Left ventricle myocardium superior (tissue), 1 donor: Measurements from ENCODE around the gene XPO1. TPM values are rescaled to one million over a fixed set of nuclear protein-coding genes. Genes with fewer than 3 reads are reported as not detected.
A peak's percentile ranks its signal among the peaks of the same experiment; 100 is the strongest.
"Not testable (repeated sequence)": the region's sequence is repeated elsewhere in the genome, so short reads cannot be mapped to it uniquely, and the experiment has no call there.

ENCODE experiments used
- ATAC-seq: fragments of 200-7000 bp; cut with Tn5 transposase; one replicate; pipeline ENCODE4 v1.9.1; 2020; ENCODE audit warnings: mild to moderate bottlenecking, moderate library complexity
- DNase-seq: peaks from one replicate; pipeline ENCODE4 v3.0.0-alpha.2; 2020
- intact Hi-C: fragments of 100-400 bp; cut with micrococcal nuclease; formaldehyde crosslinking; loops from one replicate; pipeline ENCODE4 v1.11.0; 2022
- total RNA-seq: library from RNA; stranded (reverse); fragmentation: NEBNext Ultra II Directional; extraction: Animal tissue kit (Norgen Biotek cat#: 25700); gene quantifications from one replicate; pipeline ENCODE4 v1.2.1, GENCODE V29; 2021
- donor health status: DM: no; HTN: yes; CAD: no; lungs with severe emphysema.

XPO1 gene
- total RNA-seq, 1 donor from 2014 or later, result 66.0 TPM

DNA sequence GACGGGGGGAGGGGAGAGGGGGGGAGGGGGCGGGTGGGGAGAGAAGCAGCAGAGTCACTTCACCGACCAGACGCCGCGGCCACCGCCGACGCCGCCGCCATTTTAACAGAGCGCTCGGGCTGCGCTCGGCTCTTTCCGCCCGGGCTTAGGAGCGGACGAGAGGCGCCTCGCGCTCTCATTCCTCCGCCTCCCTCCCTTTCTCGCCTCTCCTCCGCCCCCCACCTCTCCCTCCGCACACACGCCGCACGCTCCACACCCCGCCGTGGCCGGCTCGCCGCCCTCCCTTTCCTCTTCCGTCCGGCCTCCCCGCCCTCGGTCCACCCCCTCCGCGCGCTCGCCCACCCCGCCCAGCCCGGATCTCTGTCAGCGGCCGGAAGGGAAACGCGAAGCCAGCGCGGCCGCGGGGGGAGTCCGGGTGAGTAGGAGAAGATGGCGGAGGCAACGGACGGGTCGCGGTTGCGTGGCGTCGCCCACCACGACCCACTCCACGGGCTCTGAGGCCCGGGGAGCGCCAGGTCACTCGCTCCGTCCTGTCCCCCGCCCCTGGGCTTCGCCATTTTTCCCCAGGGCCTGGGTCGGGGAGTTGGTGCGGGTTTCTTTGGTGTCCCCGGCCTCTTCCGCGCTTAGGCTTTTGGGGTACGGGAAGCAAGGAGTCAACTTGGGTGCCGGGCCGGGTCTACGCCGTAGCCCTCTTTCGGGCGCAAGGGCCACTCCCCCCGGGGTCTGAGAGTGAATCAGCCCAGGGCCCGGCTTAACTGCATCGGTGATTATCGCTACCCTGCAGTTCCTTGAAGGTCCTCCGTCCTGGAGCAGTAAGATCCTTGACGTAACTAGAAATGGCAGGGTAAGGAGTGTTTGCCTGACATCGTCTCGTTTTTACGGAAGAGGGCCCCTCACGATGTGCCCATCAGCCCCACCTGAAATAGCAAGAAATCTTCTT, 66.9 kb downstream of the XPO1 start, which contains the start of gene USP34:
USP34 (minus strand) TSS at position 123 of the 940 bp plus-strand sequence. CDS start 395 bp downstream, outside the sequence.
- ATAC-seq, result peak; percentile 97
- intact Hi-C loops, result no loop called here
- DNase-seq, result peak; percentile 97

- peak; percentile 83 for ATAC-seq
- DNase-seq, result peak; percentile 92
- intact Hi-C loops, result no loop called here
These were observed 67.8 kb downstream of the XPO1 start for GRCh38 chr2:61470122-61470951.

- ATAC-seq, result no peak
- no peak for DNase-seq
- intact Hi-C loops, result no loop called here
These were observed 68.6 kb downstream of the XPO1 start for GRCh38 chr2:61469424-61470121.

DNA sequence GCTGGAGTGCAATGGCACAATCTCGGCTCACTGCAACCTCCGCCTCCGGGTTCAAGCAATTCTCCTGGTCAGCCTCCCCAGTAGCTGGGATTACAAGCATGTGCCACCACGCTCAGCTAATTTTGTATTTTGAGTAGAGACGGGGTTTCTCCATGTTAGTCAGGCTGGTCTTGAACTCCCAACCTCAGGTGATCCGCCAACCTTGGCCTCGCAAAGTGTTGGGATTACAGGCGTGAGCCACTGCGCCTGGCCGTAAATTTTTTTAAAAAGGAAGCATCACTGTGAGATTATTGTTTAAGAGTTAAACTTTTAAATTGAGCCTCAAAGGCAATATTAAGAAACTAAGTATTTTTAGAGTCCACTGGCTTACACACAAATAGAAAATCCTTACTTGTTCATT, 69.9 kb downstream of the XPO1 start:
- intact Hi-C loops, DNase-seq, ATAC-seq: not testable (repeated sequence)

- DNase-seq, result no peak
- ATAC-seq, result no peak
- intact Hi-C loops, result no loop called here
These were observed 73.1 kb downstream of the XPO1 start for GRCh38 chr2:61465045-61465444.

DNA sequence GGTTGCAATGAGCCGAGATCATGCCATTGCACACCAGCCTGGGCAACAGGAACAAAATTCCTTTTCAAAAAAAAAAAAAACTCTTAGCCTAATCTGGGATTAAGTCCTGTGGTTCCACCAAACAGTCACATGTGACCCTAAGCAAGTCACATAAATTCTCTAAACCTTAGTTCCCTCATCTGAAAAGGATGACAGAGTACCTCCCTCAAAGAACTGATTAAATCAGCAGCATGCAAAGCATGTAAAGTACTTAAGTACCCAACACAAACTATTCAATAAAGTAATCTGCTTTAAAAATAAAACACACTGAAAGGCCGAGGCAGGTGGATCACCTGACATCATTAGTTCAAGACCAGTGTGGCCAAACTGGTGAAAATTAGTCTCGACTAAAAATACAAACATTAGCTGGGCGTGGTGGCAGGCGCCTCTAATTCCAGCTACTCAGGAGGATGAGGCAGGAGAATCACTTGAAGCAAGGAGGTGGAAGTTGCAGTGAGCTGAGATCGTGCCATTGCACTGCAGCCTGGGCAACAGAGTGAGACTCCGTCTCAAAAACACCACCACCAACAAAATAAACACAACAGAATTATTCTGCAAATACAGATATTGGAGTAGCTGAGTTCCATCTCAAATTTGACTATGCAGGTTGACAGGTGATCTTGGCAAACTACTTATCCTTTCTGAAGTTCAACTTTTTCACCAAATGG, 74.2 kb downstream of the XPO1 start:
- DNase-seq (no peak), ATAC-seq (no peak)
- intact Hi-C loops, result no loop called here

DNA sequence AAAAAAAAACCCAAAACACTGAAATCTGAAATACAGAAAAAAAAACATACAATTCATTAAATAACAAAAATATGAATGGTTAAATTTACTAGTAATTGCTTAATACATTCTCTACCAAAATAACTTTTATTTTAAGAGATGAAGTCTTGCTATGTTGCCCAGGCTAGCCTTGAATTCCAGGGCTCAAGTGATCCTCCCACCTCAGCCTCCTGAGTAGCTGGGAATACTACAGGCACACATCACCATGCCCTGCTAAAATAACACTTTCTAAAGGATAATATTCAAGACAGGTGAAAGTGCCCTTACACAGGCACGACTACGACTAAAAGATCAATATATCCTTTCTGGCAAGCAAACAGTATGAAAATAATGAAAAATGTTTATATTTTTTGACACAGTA, 76.8 kb downstream of the XPO1 start:
- DNase-seq (no peak), ATAC-seq (no peak)
- intact Hi-C loops, result no loop called here

DNA sequence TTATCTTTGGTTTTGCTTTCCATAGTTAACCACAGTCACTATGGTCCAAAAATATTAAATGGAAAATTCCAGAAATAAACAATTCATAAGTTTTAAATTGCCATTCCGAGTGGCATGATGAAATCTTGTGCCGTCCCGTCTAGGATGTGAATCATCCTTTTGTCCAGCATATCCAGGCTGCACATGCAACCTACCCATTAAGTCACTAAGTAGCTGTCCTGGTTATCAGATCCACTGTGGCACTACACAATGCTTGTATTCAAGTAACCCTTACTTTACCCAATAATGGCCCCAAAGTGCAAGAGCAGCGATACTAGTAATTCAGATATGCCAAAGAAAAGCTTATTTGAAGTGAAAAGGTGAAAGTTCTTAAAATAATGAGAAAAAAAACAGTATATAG, 78.0 kb downstream of the XPO1 start:
- intact Hi-C loops, result no loop called here
- ATAC-seq (no peak), DNase-seq (no peak)

DNA sequence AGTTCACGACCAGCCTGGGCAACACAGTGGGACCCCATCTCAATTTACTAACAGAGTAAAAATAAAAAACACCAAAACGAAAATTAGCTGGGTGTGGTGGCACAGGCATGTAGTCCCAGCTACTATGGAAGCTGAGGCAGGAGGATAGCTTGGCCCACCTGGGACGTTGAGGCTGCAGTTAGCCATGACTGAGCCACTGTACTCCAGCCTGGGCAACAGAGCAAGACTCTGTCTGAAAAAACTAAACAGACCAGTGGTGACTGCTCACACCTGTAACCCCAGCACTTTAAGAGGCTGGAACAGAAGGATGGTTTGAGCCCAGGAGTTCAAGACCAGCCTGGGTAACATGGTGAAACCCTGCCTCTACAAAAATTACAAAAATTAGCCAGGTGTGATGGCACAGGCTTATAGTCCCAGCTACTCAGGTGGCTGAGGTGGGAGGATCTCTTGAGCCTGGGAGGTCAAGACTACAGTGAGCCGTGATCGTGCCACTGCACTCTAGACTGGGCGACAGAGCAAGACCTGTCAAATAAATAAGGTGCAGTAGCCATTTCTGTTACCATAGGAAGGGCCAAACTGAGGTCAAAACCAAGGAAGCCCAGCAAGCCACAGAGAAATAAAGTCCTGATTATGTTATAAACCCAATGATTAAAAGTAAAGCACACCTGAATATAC, 81.3 kb downstream of the XPO1 start:
- intact Hi-C loops, result no loop called here
- DNase-seq (no peak), ATAC-seq (peak; percentile 5)

DNA sequence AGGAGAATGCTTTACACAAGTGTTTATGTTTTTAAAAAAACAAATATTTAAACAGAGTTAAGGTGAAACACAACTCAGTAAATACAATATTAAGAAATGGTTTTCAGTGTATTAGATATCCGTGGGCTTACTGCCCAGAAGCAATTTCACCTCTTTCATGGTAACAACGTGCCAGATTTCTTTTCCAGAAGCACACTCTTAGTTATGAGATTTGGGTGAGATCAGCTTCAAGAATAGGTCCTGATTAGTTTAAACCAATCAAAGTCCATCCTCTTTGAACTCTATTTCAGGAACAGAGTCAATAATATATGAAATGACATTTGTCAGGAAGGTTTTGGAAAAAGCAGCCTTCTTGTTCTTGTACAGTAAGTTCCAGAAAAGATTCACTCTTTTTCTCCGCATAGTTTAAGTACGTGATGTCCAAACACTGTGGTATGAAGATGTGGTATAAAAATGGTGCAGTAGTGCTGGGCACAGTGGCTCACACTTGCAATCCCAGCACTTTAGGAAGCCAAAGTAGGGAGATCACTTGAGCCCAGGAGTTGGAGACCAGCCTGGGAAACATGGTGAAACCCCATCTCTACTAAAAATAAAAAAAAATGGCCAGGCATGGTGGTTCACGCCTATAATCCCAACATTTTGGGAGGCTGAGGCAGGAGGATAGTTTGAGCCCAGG, 81.9 kb downstream of the XPO1 start:
- no peak for DNase-seq
- intact Hi-C loops, result no loop called here
- ATAC-seq, result peak; percentile 69

GRCh38 chr2:61454972-61455371, 83.2 kb downstream of the XPO1 start:
- ATAC-seq, DNase-seq, intact Hi-C loops: not testable (repeated sequence)

DNA sequence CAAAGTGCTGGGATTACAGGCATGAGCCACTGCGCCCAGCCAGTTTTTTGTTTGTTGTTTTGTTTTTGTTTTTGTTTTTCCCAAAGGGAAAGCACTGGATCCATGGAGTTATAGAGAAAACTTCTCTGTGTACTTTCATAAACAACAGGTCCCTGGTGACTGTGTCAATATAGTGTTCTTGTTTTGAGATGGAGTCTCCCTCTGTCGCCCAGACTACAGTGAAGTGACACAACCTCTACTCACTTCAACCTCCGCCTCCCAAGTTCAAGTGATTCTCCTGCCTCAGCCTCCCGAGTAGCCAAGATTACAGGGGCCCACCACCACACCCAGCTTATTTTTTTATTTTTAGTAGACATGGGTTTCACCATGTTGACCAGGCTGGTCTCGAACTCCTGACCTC, 83.8 kb downstream of the XPO1 start:
- intact Hi-C loops, result no loop called here
- no peak for ATAC-seq

GRCh38 chr2:61452392-61452791, 85.8 kb downstream of the XPO1 start:
- intact Hi-C loops, result no loop called here
- ATAC-seq, result no peak

More for the DNA sequence above, 83.8 kb downstream of the XPO1 start:
- DNase-seq, result no peak

DNA sequence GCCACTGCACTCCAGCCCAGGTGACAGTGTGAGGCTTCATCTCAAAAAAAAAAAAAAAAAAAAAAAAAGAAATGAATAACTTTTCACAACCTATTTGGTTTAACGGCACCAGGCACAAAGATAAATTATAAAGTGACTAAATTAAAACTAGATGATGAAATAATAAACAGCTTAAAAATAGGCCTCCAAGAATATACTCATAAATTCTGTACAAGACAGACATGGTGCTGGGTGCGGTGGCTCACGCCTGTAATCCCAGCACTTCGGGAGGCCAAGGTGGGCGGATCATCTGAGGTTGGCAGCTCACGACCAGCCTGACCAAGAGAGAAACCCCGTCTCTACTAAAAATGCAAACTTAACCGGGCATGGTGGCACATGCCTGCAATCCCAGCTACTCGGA, 87.0 kb downstream of the XPO1 start:
- DNase-seq (no peak), ATAC-seq (no peak)
- intact Hi-C loops, result no loop called here

More at GRCh38 chr2:61452392-61452791, 85.8 kb downstream of the XPO1 start:
- DNase-seq, result no peak

DNA sequence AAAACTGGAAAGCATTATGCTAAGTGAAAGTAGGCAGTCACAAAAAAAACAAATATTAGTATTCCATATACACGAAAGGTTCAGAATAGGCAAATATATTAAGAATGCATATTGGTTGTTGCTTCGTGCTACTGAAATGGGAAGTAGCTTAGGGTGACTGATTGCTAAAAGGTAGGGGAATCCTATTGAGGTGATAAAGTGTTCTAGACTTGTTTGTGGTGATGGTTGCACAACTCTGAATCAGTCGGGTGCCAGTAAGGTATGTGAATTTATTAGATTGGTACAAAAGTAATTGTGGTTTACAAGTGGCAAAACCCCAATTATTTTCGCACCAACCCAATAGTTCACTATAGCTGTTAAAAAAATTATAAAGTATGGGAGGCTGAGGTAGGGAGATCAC, 88.0 kb downstream of the XPO1 start:
- DNase-seq (no peak), ATAC-seq (no peak)
- intact Hi-C loops, result no loop called here

DNA sequence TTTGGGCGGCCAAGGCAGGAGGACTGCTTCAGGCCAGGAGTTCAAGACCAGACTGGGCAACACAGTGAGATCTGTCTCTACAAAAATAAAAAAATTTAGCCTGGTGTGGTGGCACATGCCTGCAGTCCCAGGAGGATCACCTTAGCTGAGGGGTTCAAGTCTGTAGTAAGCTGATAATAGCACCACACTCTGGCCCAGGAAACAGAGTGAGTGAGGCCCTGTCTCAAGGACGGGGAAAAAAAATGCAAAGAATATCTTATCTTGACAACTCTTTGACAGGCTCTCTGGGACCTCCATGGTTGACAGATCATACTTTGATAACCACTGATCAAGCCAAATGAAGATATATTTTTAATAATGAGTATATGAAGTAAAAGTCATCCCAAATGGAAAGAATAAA, 89.9 kb downstream of the XPO1 start:
- intact Hi-C loops, result no loop called here
- ATAC-seq, result no peak

DNA sequence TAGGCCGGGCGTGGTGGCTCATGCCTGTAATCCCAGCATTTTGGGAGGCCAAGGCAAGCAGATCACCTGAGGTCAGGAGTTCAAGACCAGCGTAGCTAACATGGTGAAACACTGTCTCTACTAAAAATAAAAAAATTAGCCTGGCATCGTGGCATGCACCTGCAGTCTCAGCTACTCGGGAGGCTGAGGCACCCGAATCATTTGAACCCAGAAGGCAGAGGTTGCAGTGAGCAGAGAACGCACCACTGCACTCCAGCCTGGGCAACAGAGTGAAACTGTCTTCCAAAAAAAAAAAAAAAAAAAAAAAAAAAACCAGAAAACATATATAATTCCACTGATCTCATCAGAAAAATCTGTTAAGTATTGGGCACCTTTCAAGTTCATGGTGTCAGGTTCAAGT, 91.2 kb downstream of the XPO1 start:
- intact Hi-C loops, ATAC-seq, DNase-seq: not testable (repeated sequence)

More for the DNA sequence above, 89.9 kb downstream of the XPO1 start:
- DNase-seq, result no peak
